Suppressor macrophage treated with lipopolysaccharide for 1 hour (primary cell): ENCODE measurements around the gene AAK1.
A peak's percentile ranks its signal among the peaks of the same experiment; 100 is the strongest.

ENCODE experiments used
- DNase-seq, 3 donors: peaks; one replicate each; pipeline ENCODE4 v3.0.0-alpha.2; 2020 to 2022

The AAK1 gene

DNA sequence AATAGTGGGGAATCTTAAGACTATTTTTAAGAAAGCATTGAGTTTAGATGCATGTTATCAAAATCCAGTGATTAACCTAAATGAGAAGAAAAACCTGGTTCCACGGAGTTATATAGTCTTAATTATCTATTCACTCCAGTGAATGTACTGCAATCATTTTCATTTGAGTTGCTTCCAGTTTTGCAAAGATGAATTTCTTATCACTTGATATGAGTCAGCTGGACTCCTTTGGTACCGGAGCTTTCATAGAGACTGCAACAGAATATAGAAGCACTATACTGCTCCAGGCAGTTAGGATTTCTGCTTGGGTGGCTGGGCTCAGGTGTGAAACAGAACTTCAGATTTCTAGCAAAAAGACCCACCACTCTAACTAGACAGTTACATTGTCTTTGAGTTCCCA is 114.1 kb downstream of the AAK1 start:
- DNase-seq, result no peak

- no peak for DNase-seq
These were observed 118.3 kb downstream of the AAK1 start for GRCh38 chr2:69525261-69525660.

- DNase-seq, result no peak
These were observed 118.7 kb downstream of the AAK1 start for GRCh38 chr2:69524799-69525198.

- DNase-seq, result no peak
These were observed 121.8 kb downstream of the AAK1 start for GRCh38 chr2:69521747-69522146.

DNA sequence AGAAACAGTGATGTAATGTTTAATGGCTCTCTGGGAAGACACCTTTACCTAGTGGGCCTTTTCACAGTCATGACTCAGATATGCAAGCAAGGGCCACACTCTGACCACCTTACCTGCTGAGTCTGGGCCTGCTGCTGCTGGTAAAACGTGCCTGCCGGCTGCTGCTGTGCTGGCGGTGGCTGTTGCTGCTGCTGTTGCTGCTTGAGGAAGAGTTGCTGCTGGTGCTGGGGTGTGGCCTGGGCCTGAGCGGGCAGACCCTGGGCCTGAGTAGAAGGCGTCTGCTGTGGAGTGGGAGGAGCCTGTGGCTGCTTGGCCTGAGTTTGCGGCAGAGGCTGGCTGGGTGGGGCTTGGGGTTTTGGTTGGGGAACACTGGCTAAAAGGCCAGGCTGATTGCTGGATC is 124.7 kb downstream of the AAK1 start:
- no peak for DNase-seq

GRCh38 chr2:69517410-69517809 is 126.1 kb downstream of the AAK1 start:
- DNase-seq, result no peak

DNA sequence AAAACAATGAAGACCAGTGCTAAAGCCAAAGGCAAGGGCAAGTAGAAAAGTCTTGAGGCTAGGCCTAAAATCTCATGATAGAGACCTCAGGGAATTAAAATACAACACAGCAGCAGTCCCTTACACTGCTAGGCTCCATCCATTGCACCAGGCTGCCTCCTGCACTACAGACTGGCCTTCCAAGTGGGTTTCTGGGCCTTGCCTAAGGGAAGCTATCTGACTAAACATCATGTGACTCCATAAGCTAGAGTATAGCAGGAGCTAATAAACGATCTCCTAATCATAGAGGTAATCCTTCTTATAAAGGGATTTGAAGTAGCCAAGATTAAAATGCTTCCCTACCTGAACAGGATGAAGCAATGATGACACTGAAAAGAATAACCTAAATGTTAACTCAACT is 128.7 kb downstream of the AAK1 start:
- DNase-seq, result no peak

- DNase-seq, result no peak
These were observed 129.1 kb downstream of the AAK1 start for GRCh38 chr2:69514406-69514805.

DNA sequence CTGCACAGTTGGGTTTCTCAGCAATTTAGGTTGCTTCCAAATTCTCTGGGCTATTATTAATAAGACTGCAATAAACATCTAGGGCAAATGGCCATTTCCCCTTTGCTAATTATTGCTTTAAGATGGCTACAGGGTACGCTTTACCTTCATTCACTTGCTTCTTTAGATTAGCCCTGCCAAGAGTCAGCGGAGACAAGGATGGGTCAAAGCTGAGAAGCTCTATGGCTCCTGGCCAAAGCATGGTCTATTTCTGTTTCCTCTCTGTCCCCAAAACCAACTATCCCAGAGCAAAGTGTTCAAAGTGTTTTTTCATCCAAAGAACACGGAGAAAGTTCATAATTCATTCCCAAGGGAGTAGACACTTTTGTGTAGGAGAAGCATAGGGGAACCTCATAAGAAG is 131.1 kb downstream of the AAK1 start:
- DNase-seq, result no peak

DNA sequence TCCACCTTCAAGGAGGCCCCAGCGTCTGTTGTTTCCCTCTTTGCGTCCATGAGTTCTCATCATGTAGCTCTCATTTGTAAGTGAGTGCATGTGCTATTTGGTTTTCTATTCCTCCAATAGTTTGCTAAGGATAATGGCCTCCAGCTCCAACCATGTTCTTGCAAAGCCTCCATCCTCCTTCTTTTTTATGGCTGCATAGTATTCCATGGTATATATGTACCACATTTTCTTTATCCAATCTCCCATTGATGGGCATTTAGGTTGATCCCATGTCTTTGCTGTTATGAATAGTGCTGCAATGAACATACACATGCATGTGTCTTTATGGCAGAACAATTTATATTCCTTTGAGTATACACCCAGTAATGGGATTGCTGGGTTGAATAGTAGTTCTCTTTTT is 133.3 kb downstream of the AAK1 start:
- DNase-seq, result no peak

GRCh38 chr2:69509750-69510140 is 133.8 kb downstream of the AAK1 start:
- no peak for DNase-seq

- no peak for DNase-seq
These were observed 134.4 kb downstream of the AAK1 start for GRCh38 chr2:69509011-69509749.

DNA sequence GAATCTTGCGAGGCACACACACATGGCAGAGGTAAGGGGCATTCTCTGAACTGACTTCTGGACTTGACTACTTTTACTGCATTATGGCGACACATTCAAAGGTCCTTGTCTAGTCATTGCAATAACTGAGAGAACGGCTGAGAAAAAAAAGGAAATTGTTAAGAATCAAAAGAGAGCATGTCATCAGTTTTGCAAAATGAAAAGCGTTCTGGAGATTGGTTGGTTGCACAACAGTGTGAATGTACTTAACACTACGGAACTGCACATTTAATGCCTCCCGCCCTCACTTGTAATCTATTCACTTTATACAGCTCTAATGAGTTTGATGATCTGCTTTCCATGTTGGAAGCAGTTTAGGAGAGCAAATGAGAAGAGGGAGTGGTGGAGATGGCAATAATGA is 137.8 kb downstream of the AAK1 start:
- peak; percentile 68 to 89 (median 87) for DNase-seq

- peak; percentile 20 to 47 (median 41) for DNase-seq
These were observed 142.2 kb downstream of the AAK1 start for GRCh38 chr2:69501301-69501700.

- DNase-seq, result peak in 1 of 3 donors; percentile 40
These were observed 143.6 kb downstream of the AAK1 start for GRCh38 chr2:69499966-69500365.

- peak; percentile 31 to 46 (median 37) for DNase-seq
These were observed 144.3 kb downstream of the AAK1 start for GRCh38 chr2:69499242-69499641.

- DNase-seq, result no peak
These were observed 147.7 kb downstream of the AAK1 start for GRCh38 chr2:69495861-69496260.

GRCh38 chr2:69495008-69495407 is 148.5 kb downstream of the AAK1 start:
- DNase-seq, result no peak

DNA sequence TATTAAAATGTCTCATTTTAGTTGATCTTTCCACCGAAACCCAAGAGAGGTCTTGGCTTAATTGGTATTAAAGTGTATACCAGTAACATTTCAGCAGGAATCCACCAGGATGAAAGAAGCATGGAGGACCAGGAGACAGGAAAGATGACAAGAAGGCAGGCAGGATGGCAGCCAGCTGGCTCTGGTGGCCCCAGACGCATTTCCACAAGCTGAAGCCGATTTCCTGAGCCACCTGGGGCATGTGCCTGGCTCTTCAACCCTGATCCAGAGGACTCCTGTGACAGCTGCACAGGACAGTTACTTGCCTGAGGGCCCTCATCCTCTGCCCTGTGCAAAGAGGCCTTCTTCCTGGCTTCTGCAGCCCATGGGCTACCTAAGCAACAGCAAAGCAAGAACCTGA is 149.4 kb downstream of the AAK1 start:
- no peak for DNase-seq

GRCh38 chr2:69493268-69493667 is 150.3 kb downstream of the AAK1 start:
- DNase-seq, result no peak

GRCh38 chr2:69491864-69492263 is 151.7 kb downstream of the AAK1 start:
- no peak for DNase-seq

- no peak for DNase-seq
These were observed 153.1 kb downstream of the AAK1 start for GRCh38 chr2:69490486-69490885.

DNA sequence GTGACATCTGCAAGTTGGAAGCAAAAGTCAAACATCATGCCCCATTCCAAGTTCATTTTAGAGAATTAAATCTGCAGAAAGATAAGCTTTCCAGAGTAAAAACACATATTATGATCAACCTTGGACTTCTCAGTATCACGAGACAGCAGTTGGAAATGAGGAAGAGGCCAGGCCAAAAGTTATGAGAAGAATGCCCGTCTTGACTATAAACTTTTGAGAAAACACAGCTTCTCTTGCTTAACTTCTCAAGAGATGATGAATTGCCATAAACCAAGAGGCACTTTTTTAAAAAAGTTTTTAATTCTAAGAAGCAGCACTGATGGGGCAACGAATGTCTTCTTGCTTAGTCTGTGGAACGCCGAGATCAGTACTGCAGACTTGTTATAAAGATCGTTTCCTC is 153.7 kb downstream of the AAK1 start:
- DNase-seq, result peak; percentile 6 to 52 (median 32)

DNA sequence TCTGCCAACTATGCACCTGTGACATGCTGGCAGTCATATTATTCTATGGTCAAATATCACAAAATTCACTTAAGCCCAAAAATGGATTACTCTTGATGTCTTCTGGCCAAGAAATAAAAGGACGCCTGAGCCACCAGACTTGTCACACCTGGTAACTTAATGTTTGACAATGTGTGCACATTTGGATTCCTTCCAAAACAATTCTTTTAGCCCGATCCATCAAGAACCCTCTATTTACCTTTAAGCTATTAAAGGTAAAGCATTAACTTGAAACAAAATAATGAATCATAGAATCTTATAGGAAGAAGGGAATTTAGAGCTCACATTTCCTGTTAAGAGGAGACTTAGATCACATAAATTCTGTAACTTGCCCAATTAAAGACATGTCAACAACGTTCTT is 159.8 kb downstream of the AAK1 start:
- DNase-seq, result no peak

- DNase-seq, result no peak
These were observed 160.5 kb downstream of the AAK1 start for GRCh38 chr2:69483024-69483423.
